ENCODE data around the gene OR51E1.

OR51E1 gene

GRCh38 chr11:4654635-4655369 is 11.0 kb downstream of the OR51E1 start:
- Histone ChIP-seq H3K4me3 (ENCODE audit: low read length) (no peak overlapping the region), H3K9me3 (ENCODE audit: insufficient read depth, low read depth, low read length) (no peaks in the 10 kb centered on the region), H3K27me3 (ENCODE audit: insufficient read depth, low read length) (no peaks in the 10 kb centered on the region), H3K36me3 (ENCODE audit: insufficient read depth, low read length) (no peaks in the 10 kb centered on the region), H3K9ac (ENCODE audit: low read depth, low read length) (no peak overlapping the region), H3K4me1 (ENCODE audit: insufficient read depth, low read length) (no peaks in the 10 kb centered on the region), H3K27ac (ENCODE audit: low read depth, low read length) (no peak overlapping the region)
- 93% methylated on average over 2 of the region's 2 CpGs for WGBS

- Histone ChIP-seq H3K27me3 (ENCODE audit: insufficient read depth, low read length) (no peaks in the 10 kb centered on the region), H3K27ac (ENCODE audit: low read depth, low read length) (no peak overlapping the region), H3K36me3 (ENCODE audit: insufficient read depth, low read length) (no peaks in the 10 kb centered on the region), H3K9me3 (ENCODE audit: insufficient read depth, low read depth, low read length) (no peaks in the 10 kb centered on the region), H3K4me1 (ENCODE audit: insufficient read depth, low read length) (no peaks in the 10 kb centered on the region), H3K9ac (ENCODE audit: low read depth, low read length) (no peak overlapping the region), H3K4me3 (ENCODE audit: low read length) (no peak overlapping the region)
- WGBS = 87% methylated on average over 4 of the region's 5 CpGs
Measured at GRCh38 chr11:4658629-4659445, 15.1 kb downstream of the OR51E1 start.

- Histone ChIP-seq H3K9ac (ENCODE audit: low read depth, low read length) (no peak overlapping the region), H3K9me3 (ENCODE audit: insufficient read depth, low read depth, low read length) (no peaks in the 10 kb centered on the region), H3K27me3 (ENCODE audit: insufficient read depth, low read length) (no peaks in the 10 kb centered on the region), H3K4me3 (ENCODE audit: low read length) (no peak overlapping the region), H3K36me3 (ENCODE audit: insufficient read depth, low read length) (no peaks in the 10 kb centered on the region), H3K27ac (ENCODE audit: low read depth, low read length) (no peak overlapping the region), H3K4me1 (ENCODE audit: insufficient read depth, low read length) (no peaks in the 10 kb centered on the region)
- 97% methylated on average over 6 of the region's 6 CpGs for WGBS
Measured at GRCh38 chr11:4662876-4663275, 19.1 kb downstream of the OR51E1 start.

- H3K9ac ChIP-seq (ENCODE audit: low read depth, low read length) = no peak overlapping the region
- over 99% methylated on average over 3 of the region's 3 CpGs for WGBS
- H3K27ac ChIP-seq (ENCODE audit: low read depth, low read length) = no peak overlapping the region
- H3K9me3 ChIP-seq (ENCODE audit: insufficient read depth, low read depth, low read length) = no peaks in the 10 kb centered on the region
- no peaks in the 10 kb centered on the region for H3K36me3 ChIP-seq (ENCODE audit: insufficient read depth, low read length)
- H3K4me3 ChIP-seq (ENCODE audit: low read length) = no peak overlapping the region
- H3K4me1 ChIP-seq (ENCODE audit: insufficient read depth, low read length) = no peaks in the 10 kb centered on the region
- no peaks in the 10 kb centered on the region for H3K27me3 ChIP-seq (ENCODE audit: insufficient read depth, low read length)
Measured at GRCh38 chr11:4664183-4664582, 20.4 kb downstream of the OR51E1 start.

- Histone ChIP-seq H3K4me3 (ENCODE audit: low read length) (no peak overlapping the region), H3K27me3 (ENCODE audit: insufficient read depth, low read length) (no peaks in the 10 kb centered on the region), H3K27ac (ENCODE audit: low read depth, low read length) (no peak overlapping the region), H3K9me3 (ENCODE audit: insufficient read depth, low read depth, low read length) (no peaks in the 10 kb centered on the region), H3K4me1 (ENCODE audit: insufficient read depth, low read length) (no peaks in the 10 kb centered on the region), H3K9ac (ENCODE audit: low read depth, low read length) (no peak overlapping the region), H3K36me3 (ENCODE audit: insufficient read depth, low read length) (no peaks in the 10 kb centered on the region)
- 95% methylated on average over 3 of the region's 3 CpGs for WGBS
Measured at GRCh38 chr11:4664786-4665185, 21.0 kb downstream of the OR51E1 start.

- no peak overlapping the region for H3K27ac ChIP-seq (ENCODE audit: low read depth, low read length)
- H3K4me1 ChIP-seq (ENCODE audit: insufficient read depth, low read length) = no peaks in the 10 kb centered on the region
- no peak overlapping the region for H3K4me3 ChIP-seq (ENCODE audit: low read length)
- H3K36me3 ChIP-seq (ENCODE audit: insufficient read depth, low read length) = no peaks in the 10 kb centered on the region
- H3K9ac ChIP-seq (ENCODE audit: low read depth, low read length) = no peak overlapping the region
- no peaks in the 10 kb centered on the region for H3K9me3 ChIP-seq (ENCODE audit: insufficient read depth, low read depth, low read length)
- H3K27me3 ChIP-seq (ENCODE audit: insufficient read depth, low read length) = no peaks in the 10 kb centered on the region
- WGBS = 94% methylated on average over 2 of the region's 2 CpGs
Measured at GRCh38 chr11:4665424-4665823, 21.6 kb downstream of the OR51E1 start.

GRCh38 chr11:4671741-4672140 is 28.0 kb downstream of the OR51E1 start:
- H3K27ac ChIP-seq (ENCODE audit: low read depth, low read length) = no peak overlapping the region
- H3K9ac ChIP-seq (ENCODE audit: low read depth, low read length) = no peak overlapping the region
- no peaks in the 10 kb centered on the region for H3K4me1 ChIP-seq (ENCODE audit: insufficient read depth, low read length)
- H3K36me3 ChIP-seq (ENCODE audit: insufficient read depth, low read length) = no peaks in the 10 kb centered on the region
- no peaks in the 10 kb centered on the region for H3K27me3 ChIP-seq (ENCODE audit: insufficient read depth, low read length)
- WGBS = 96% methylated on average over 2 of the region's 2 CpGs
- H3K4me3 ChIP-seq (ENCODE audit: low read length) = no peak overlapping the region
- no peaks in the 10 kb centered on the region for H3K9me3 ChIP-seq (ENCODE audit: insufficient read depth, low read depth, low read length)

- Histone ChIP-seq H3K27ac (ENCODE audit: low read depth, low read length) (no peak overlapping the region), H3K9me3 (ENCODE audit: insufficient read depth, low read depth, low read length) (no peaks in the 10 kb centered on the region), H3K27me3 (ENCODE audit: insufficient read depth, low read length) (no peaks in the 10 kb centered on the region), H3K36me3 (ENCODE audit: insufficient read depth, low read length) (no peaks in the 10 kb centered on the region), H3K4me1 (ENCODE audit: insufficient read depth, low read length) (no peaks in the 10 kb centered on the region), H3K4me3 (ENCODE audit: low read length) (no peak overlapping the region), H3K9ac (ENCODE audit: low read depth, low read length) (no peak overlapping the region)
- 90% methylated on average over 1 of the region's 3 CpGs for WGBS
Measured at GRCh38 chr11:4672470-4672869, 28.7 kb downstream of the OR51E1 start.

GRCh38 chr11:4673781-4674180 is 30.0 kb downstream of the OR51E1 start:
- Histone ChIP-seq H3K36me3 (ENCODE audit: insufficient read depth, low read length) (no peaks in the 10 kb centered on the region), H3K4me3 (ENCODE audit: low read length) (no peak overlapping the region), H3K9me3 (ENCODE audit: insufficient read depth, low read depth, low read length) (no peaks in the 10 kb centered on the region), H3K27ac (ENCODE audit: low read depth, low read length) (no peak overlapping the region), H3K4me1 (ENCODE audit: insufficient read depth, low read length) (no peaks in the 10 kb centered on the region), H3K9ac (ENCODE audit: low read depth, low read length) (no peak overlapping the region), H3K27me3 (ENCODE audit: insufficient read depth, low read length) (no peaks in the 10 kb centered on the region)
- WGBS = 98% methylated on average over 2 of the region's 2 CpGs

GRCh38 chr11:4677948-4678347 is 34.2 kb downstream of the OR51E1 start:
- no peak overlapping the region for H3K27ac ChIP-seq (ENCODE audit: low read depth, low read length)
- no peaks in the 10 kb centered on the region for H3K27me3 ChIP-seq (ENCODE audit: insufficient read depth, low read length)
- no peaks in the 10 kb centered on the region for H3K4me1 ChIP-seq (ENCODE audit: insufficient read depth, low read length)
- H3K9ac ChIP-seq (ENCODE audit: low read depth, low read length) = no peak overlapping the region
- H3K4me3 ChIP-seq (ENCODE audit: low read length) = no peak overlapping the region
- H3K36me3 ChIP-seq (ENCODE audit: insufficient read depth, low read length) = no peaks in the 10 kb centered on the region
- WGBS = 98% methylated on average over 2 of the region's 2 CpGs
- no peaks in the 10 kb centered on the region for H3K9me3 ChIP-seq (ENCODE audit: insufficient read depth, low read depth, low read length)

GRCh38 chr11:4680341-4680740 is 36.6 kb downstream of the OR51E1 start:
- WGBS = 95% methylated on average over 3 of the region's 3 CpGs
- H3K27ac ChIP-seq (ENCODE audit: low read depth, low read length) = no peak overlapping the region
- H3K9me3 ChIP-seq (ENCODE audit: insufficient read depth, low read depth, low read length) = no peaks in the 10 kb centered on the region
- no peak overlapping the region for H3K4me3 ChIP-seq (ENCODE audit: low read length)
- H3K9ac ChIP-seq (ENCODE audit: low read depth, low read length) = no peak overlapping the region
- no peaks in the 10 kb centered on the region for H3K27me3 ChIP-seq (ENCODE audit: insufficient read depth, low read length)
- H3K4me1 ChIP-seq (ENCODE audit: insufficient read depth, low read length) = no peaks in the 10 kb centered on the region
- H3K36me3 ChIP-seq (ENCODE audit: insufficient read depth, low read length) = no peaks in the 10 kb centered on the region
